ENCODE data around the gene METAP2.

The METAP2 gene

GRCh38 chr12:95492462-95492861, 18.5 kb downstream of the METAP2 start:
- no peak overlapping the region for H3K9ac ChIP-seq (ENCODE audit: low read length)
- H3K9me3 ChIP-seq (ENCODE audit: low read length), result no peaks in the 10 kb centered on the region
- peaks cover 26% of the 10 kb centered on the region for H3K36me3 ChIP-seq (ENCODE audit: insufficient read depth, low read length)
- no peak overlapping the region for H3K27ac ChIP-seq (ENCODE audit: low read depth, low read length)
- no peak overlapping the region for H3K4me3 ChIP-seq (ENCODE audit: low read depth in 1 of 2, low read length in 2 of 2)
- no peaks in the 10 kb centered on the region for H3K27me3 ChIP-seq (ENCODE audit: control insufficient read depth in 1 of 2, insufficient read depth in 2 of 2, low read length in 2 of 2)
- H3K4me1 ChIP-seq (ENCODE audit: insufficient read depth, low read length), result no peaks in the 10 kb centered on the region

- Histone ChIP-seq H3K4me1 (ENCODE audit: insufficient read depth, low read length) (no peaks in the 10 kb centered on the region), H3K27ac (ENCODE audit: low read depth, low read length) (no peak overlapping the region), H3K27me3 (ENCODE audit: control insufficient read depth in 1 of 2, insufficient read depth in 2 of 2, low read length in 2 of 2) (no peaks in the 10 kb centered on the region), H3K9me3 (ENCODE audit: low read length) (no peaks in the 10 kb centered on the region), H3K36me3 (ENCODE audit: insufficient read depth, low read length) (peaks cover 37% of the 10 kb centered on the region), H3K4me3 (ENCODE audit: low read depth in 1 of 2, low read length in 2 of 2) (no peak overlapping the region), H3K9ac (ENCODE audit: low read length) (no peak overlapping the region)
Observed at GRCh38 chr12:95494888-95495287, 20.9 kb downstream of the METAP2 start.

DNA sequence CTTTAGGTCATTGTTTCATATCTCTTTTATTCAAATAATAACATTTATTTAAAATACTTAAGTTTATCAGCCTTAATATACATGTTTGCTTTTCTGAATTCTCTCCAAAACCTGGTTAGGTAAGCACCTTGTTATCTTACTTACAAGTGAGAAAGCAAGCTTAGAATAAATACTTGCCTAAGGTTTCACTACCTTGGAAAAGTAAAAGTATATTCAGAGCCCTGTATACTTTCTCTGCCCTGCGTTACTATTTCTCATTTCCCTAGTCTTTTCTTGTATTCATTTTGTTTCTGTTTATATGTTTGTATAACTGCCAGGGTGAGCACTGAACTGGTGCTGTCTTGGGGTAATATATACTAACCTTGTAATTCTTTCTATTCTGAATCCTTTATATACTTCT, 21.5 kb downstream of the METAP2 start:
- Histone ChIP-seq H3K4me3 (ENCODE audit: low read depth in 1 of 2, low read length in 2 of 2) (no peak overlapping the region), H3K27me3 (ENCODE audit: control insufficient read depth in 1 of 2, insufficient read depth in 2 of 2, low read length in 2 of 2) (no peaks in the 10 kb centered on the region), H3K9me3 (ENCODE audit: low read length) (no peaks in the 10 kb centered on the region), H3K4me1 (ENCODE audit: insufficient read depth, low read length) (no peaks in the 10 kb centered on the region), H3K36me3 (ENCODE audit: insufficient read depth, low read length) (peaks cover 37% of the 10 kb centered on the region), H3K27ac (ENCODE audit: low read depth, low read length) (no peak overlapping the region), H3K9ac (ENCODE audit: low read length) (no peak overlapping the region)

GRCh38 chr12:95497031-95497430, 23.1 kb downstream of the METAP2 start:
- Histone ChIP-seq H3K9me3 (ENCODE audit: low read length) (no peaks in the 10 kb centered on the region), H3K9ac (ENCODE audit: low read length) (no peak overlapping the region), H3K27me3 (ENCODE audit: control insufficient read depth in 1 of 2, insufficient read depth in 2 of 2, low read length in 2 of 2) (no peaks in the 10 kb centered on the region), H3K4me3 (ENCODE audit: low read depth in 1 of 2, low read length in 2 of 2) (no peak overlapping the region), H3K36me3 (ENCODE audit: insufficient read depth, low read length) (peaks cover 37% of the 10 kb centered on the region), H3K4me1 (ENCODE audit: insufficient read depth, low read length) (no peaks in the 10 kb centered on the region), H3K27ac (ENCODE audit: low read depth, low read length) (no peak overlapping the region)

DNA sequence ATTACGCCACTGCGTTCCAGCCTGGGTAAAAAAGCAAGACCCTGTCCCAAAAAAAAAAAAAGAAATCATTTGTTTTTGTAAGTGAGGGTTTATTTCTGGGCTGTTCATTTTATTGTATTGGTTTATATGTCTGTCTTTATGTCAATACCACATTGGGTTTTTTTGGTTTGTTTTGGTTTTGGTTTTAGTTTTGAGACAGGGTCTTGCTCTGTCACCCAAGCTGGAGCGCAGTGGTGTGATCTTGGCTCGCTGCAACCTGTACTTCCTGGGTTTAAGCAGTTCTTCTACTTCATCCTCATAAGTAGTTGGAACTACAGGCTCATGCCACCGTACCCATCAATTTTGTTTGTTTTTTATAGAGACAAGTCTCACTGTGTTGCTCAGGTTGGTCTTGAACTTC, 25.0 kb downstream of the METAP2 start:
- H3K36me3 ChIP-seq (ENCODE audit: insufficient read depth, low read length), result peaks cover 39% of the 10 kb centered on the region
- H3K4me1 ChIP-seq (ENCODE audit: insufficient read depth, low read length), result no peaks in the 10 kb centered on the region
- H3K4me3 ChIP-seq (ENCODE audit: low read depth in 1 of 2, low read length in 2 of 2), result no peak overlapping the region
- H3K9me3 ChIP-seq (ENCODE audit: low read length), result no peaks in the 10 kb centered on the region
- no peaks in the 10 kb centered on the region for H3K27me3 ChIP-seq (ENCODE audit: control insufficient read depth in 1 of 2, insufficient read depth in 2 of 2, low read length in 2 of 2)
- H3K9ac ChIP-seq (ENCODE audit: low read length), result no peak overlapping the region
- no peak overlapping the region for H3K27ac ChIP-seq (ENCODE audit: low read depth, low read length)

GRCh38 chr12:95499772-95500171, 25.8 kb downstream of the METAP2 start:
- H3K27me3 ChIP-seq (ENCODE audit: control insufficient read depth in 1 of 2, insufficient read depth in 2 of 2, low read length in 2 of 2), result no peaks in the 10 kb centered on the region
- no peaks in the 10 kb centered on the region for H3K4me1 ChIP-seq (ENCODE audit: insufficient read depth, low read length)
- H3K4me3 ChIP-seq (ENCODE audit: low read depth in 1 of 2, low read length in 2 of 2), result no peak overlapping the region
- H3K27ac ChIP-seq (ENCODE audit: low read depth, low read length), result no peak overlapping the region
- no peak overlapping the region for H3K9ac ChIP-seq (ENCODE audit: low read length)
- no peaks in the 10 kb centered on the region for H3K9me3 ChIP-seq (ENCODE audit: low read length)
- peaks cover 39% of the 10 kb centered on the region for H3K36me3 ChIP-seq (ENCODE audit: insufficient read depth, low read length)

DNA sequence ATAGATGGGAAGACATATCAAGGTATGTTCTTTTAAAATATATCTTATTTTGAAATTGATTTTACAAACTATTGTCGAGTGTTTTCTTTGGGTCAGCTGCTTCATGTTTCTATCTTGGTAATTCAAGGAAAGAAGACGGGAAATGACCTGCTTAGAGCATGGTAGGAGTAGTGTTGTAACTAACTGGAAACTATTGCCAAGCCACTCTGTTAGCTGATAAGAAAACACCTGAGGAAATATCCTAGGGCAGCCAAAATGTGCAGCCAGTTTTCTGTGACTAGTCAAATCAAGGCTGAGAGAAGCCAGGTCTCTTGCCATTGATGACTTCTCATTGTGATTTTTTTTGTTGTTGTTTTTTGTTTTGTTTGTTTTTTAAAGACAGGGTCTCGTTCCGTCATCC, 30.2 kb downstream of the METAP2 start:
- Histone ChIP-seq H3K27ac (ENCODE audit: low read depth, low read length) (no peak overlapping the region), H3K4me1 (ENCODE audit: insufficient read depth, low read length) (no peaks in the 10 kb centered on the region), H3K36me3 (ENCODE audit: insufficient read depth, low read length) (peaks cover 35% of the 10 kb centered on the region), H3K4me3 (ENCODE audit: low read depth in 1 of 2, low read length in 2 of 2) (no peak overlapping the region), H3K27me3 (ENCODE audit: control insufficient read depth in 1 of 2, insufficient read depth in 2 of 2, low read length in 2 of 2) (no peaks in the 10 kb centered on the region), H3K9me3 (ENCODE audit: low read length) (no peaks in the 10 kb centered on the region), H3K9ac (ENCODE audit: low read length) (no peak overlapping the region)

GRCh38 chr12:95505039-95505438, 31.1 kb downstream of the METAP2 start:
- Histone ChIP-seq H3K9ac (ENCODE audit: low read length) (no peak overlapping the region), H3K9me3 (ENCODE audit: low read length) (no peaks in the 10 kb centered on the region), H3K4me3 (ENCODE audit: low read depth in 1 of 2, low read length in 2 of 2) (no peak overlapping the region), H3K27ac (ENCODE audit: low read depth, low read length) (no peak overlapping the region), H3K4me1 (ENCODE audit: insufficient read depth, low read length) (no peaks in the 10 kb centered on the region), H3K36me3 (ENCODE audit: insufficient read depth, low read length) (peaks cover 30% of the 10 kb centered on the region), H3K27me3 (ENCODE audit: control insufficient read depth in 1 of 2, insufficient read depth in 2 of 2, low read length in 2 of 2) (no peaks in the 10 kb centered on the region)

DNA sequence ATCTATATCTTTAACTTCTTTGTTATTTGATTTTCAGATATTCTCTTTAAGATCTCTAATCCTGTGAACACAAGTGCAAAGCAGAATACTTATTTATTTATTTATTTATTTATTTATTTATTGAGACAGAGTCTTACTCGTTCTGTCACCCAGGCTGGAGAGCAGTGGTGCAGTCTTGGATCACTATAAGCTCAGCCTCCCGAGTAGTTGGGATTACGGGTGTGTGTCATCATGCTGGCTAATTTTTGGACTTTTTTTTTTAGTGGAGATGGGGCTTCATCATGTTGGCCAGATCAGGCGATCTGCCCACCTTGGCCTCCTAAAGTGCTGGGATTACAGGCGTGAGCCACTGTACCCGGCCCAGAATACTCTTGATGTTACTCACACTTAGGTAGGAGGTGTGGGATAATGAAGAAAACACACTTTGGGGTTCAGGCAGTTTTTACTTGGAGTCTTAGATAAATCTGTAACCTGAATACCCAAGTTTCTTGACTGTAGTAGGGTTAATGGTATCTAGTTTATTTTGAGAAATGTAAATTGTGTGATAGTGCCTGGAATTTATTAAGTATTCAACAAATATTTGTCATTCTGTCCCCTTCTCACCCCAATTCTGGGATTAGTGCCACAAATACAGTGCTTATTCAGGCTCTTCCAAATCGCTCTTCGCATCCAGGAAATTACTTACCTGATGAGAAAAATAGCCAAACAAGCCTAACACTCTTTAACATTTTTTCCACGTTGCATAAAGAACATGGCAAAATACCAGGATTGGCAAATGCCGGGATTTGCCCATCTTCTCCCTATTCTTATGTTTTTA, 33.0 kb downstream of the METAP2 start:
- H3K9me3 ChIP-seq (ENCODE audit: low read length), result no peaks in the 10 kb centered on the region
- H3K4me1 ChIP-seq (ENCODE audit: insufficient read depth, low read length), result no peaks in the 10 kb centered on the region
- no peak overlapping the region for H3K27ac ChIP-seq (ENCODE audit: low read depth, low read length)
- H3K36me3 ChIP-seq (ENCODE audit: insufficient read depth, low read length), result peaks cover 31% of the 10 kb centered on the region
- no peak overlapping the region for H3K4me3 ChIP-seq (ENCODE audit: low read depth in 1 of 2, low read length in 2 of 2)
- H3K27me3 ChIP-seq (ENCODE audit: control insufficient read depth in 1 of 2, insufficient read depth in 2 of 2, low read length in 2 of 2), result no peaks in the 10 kb centered on the region
- H3K9ac ChIP-seq (ENCODE audit: low read length), result no peak overlapping the region

DNA sequence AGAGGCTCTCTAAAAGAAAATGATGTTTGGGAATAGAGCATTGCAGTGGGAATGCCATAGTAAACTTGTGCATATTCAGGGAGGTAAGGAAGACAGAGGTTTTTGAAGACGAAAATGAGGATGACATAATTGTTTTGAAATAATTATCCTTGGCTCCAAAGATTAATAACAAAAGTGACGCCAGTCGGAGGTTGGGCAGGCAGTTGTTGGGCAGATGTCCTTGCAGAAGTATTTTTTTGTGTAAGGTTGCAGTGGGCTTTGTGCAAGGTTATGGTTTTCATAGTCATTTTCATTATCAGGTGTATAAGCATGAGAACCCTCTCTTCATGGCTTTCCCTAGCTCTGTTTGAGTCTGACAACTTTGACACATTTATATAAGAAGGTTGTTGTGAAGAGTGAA, 35.3 kb downstream of the METAP2 start:
- Histone ChIP-seq H3K9me3 (ENCODE audit: low read length) (no peaks in the 10 kb centered on the region), H3K4me3 (ENCODE audit: low read depth in 1 of 2, low read length in 2 of 2) (no peak overlapping the region), H3K36me3 (ENCODE audit: insufficient read depth, low read length) (peaks cover 39% of the 10 kb centered on the region), H3K4me1 (ENCODE audit: insufficient read depth, low read length) (no peaks in the 10 kb centered on the region), H3K9ac (ENCODE audit: low read length) (no peak overlapping the region), H3K27ac (ENCODE audit: low read depth, low read length) (no peak overlapping the region), H3K27me3 (ENCODE audit: control insufficient read depth in 1 of 2, insufficient read depth in 2 of 2, low read length in 2 of 2) (no peaks in the 10 kb centered on the region)

DNA sequence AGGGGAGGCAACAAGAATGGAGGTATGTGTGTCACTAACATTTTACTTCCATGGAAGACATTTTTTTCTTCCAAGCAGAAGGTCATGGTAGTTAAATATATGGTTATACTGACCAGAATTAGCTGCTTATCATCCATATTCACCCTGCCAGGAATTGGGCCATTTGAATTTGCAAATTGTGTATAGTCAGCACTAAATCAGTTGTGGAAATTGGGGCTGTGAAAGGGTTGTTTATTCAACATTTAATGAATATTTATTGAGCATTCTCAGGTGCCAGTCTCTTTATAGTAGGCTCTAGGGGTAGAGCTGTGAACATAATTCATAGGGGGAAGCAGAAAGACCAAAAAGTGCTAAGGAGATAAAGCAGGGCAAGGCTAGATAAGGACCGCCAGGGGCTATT, 38.0 kb downstream of the METAP2 start:
- H3K9me3 ChIP-seq (ENCODE audit: low read length), result no peaks in the 10 kb centered on the region
- H3K4me1 ChIP-seq (ENCODE audit: insufficient read depth, low read length), result no peaks in the 10 kb centered on the region
- no peak overlapping the region for H3K27ac ChIP-seq (ENCODE audit: low read depth, low read length)
- peaks cover 38% of the 10 kb centered on the region for H3K36me3 ChIP-seq (ENCODE audit: insufficient read depth, low read length)
- H3K27me3 ChIP-seq (ENCODE audit: control insufficient read depth in 1 of 2, insufficient read depth in 2 of 2, low read length in 2 of 2), result no peaks in the 10 kb centered on the region
- H3K9ac ChIP-seq (ENCODE audit: low read length), result no peak overlapping the region
- H3K4me3 ChIP-seq (ENCODE audit: low read depth in 1 of 2, low read length in 2 of 2), result no peak overlapping the region

DNA sequence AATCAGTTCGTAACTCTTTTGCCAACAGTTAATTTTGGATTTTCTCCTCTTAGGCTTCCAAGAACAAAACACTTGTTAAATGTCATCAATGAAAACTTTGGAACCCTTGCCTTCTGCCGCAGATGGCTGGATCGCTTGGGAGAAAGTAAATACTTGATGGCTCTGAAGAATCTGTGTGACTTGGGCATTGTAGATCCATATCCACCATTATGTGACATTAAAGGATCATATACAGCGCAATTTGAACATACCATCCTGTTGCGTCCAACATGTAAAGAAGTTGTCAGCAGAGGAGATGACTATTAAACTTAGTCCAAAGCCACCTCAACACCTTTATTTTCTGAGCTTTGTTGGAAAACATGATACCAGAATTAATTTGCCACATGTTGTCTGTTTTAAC, 39.6 kb downstream of the METAP2 start:
- no peak overlapping the region for H3K4me3 ChIP-seq (ENCODE audit: low read depth in 1 of 2, low read length in 2 of 2)
- H3K27ac ChIP-seq (ENCODE audit: low read depth, low read length), result no peak overlapping the region
- peaks cover 36% of the 10 kb centered on the region for H3K36me3 ChIP-seq (ENCODE audit: insufficient read depth, low read length)
- no peaks in the 10 kb centered on the region for H3K4me1 ChIP-seq (ENCODE audit: insufficient read depth, low read length)
- no peaks in the 10 kb centered on the region for H3K27me3 ChIP-seq (ENCODE audit: control insufficient read depth in 1 of 2, insufficient read depth in 2 of 2, low read length in 2 of 2)
- no peaks in the 10 kb centered on the region for H3K9me3 ChIP-seq (ENCODE audit: low read length)
- no peak overlapping the region for H3K9ac ChIP-seq (ENCODE audit: low read length)

All from muscle layer of colon (tissue), 2 donors.